Dermis microvascular lymphatic vessel endothelial cell (primary cell): ENCODE data around the gene CALCA. TPM values are rescaled to one million over a fixed set of nuclear protein-coding genes. Genes with fewer than 3 reads are reported as not detected.

Experiments
- DNase-seq, 2 donors: peaks; one replicate each; pipeline versions ENCODE4 v3.0.0 to v3.0.0-alpha.2; 2010; ENCODE audit warnings: low read depth in 2 of 2
- total RNA-seq: library from RNA; depleted of rRNA; stranded (reverse); fragments of >200 nt; gene quantifications from 2 replicates; pipeline ENCODE4 v1.2.1, GENCODE V29; 2014

Gene CALCA
- total RNA-seq, 1 donor from 2014 or later: not detected

DNA sequence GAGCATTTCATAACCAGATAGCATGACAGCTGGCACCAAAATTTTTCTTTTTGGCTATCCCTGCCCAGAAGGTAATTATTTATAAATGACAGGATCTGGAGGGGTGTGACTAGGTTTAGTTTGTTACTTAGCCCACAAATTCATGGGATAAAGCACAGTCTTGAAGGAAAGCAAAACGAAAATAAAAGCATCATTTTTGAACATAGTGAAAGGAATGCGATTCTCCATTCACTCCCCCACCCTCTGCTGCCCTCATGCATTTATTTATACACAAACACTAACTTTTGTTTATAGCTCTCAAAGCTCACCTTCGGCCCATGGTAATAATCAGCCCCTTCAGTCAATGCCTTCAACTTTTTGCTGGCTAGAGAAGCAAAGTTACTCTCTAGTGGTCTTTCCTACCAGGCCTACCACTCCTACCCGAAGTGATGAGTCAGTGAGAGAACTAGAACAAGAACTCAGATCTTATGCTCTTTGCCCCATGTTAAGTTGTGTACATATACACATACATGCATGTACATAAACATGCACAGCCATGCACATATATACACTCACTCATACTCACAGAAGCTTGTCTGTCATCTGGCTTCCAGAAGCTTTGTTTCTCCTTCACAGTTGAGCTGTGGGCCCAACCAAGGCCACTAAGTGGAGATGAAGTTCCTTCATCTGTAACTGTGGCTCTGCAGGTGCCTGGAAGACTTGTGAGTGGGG lies 22.6 kb downstream of the CALCA start:
- no peak for DNase-seq

DNA sequence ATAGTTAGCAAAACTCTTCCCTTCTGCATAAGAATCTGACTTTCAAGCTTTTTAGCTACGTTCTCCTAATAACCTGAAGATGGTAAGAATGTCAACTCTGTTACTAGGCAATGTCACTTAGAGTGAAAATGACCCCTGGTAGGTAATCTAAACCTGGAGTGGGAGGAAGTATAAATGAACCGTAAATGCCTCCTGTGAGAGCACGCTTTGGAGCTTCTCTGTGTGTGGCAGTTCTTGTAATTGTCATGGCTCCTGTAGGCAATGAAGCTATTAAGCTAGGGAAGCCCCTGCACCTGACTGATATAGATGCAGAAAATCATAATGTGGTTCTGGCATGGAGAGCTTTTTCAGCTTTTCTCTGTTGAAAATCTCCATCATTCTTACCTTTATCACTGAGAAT lies 29.4 kb downstream of the CALCA start:
- no peak for DNase-seq

DNA sequence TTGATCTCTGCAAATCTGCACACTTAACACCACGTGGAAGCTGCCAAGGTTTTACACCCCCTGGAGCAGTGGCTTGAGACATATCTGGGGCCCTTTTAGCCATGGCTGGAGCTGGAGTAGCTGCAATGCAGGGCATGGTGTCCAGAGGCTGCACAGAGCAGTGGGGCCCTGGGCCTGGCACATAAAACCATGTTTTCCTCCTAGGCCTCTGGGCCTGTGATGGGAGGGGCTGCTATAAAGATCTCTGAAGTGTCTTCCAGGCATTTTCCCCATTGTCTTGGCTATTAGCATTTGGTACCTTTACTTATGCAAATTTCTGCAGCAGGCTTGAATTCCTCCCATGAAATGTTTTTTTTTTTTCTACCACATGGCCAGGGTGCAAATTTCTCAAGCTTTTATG lies 33.2 kb downstream of the CALCA start:
- no peak for DNase-seq

DNA sequence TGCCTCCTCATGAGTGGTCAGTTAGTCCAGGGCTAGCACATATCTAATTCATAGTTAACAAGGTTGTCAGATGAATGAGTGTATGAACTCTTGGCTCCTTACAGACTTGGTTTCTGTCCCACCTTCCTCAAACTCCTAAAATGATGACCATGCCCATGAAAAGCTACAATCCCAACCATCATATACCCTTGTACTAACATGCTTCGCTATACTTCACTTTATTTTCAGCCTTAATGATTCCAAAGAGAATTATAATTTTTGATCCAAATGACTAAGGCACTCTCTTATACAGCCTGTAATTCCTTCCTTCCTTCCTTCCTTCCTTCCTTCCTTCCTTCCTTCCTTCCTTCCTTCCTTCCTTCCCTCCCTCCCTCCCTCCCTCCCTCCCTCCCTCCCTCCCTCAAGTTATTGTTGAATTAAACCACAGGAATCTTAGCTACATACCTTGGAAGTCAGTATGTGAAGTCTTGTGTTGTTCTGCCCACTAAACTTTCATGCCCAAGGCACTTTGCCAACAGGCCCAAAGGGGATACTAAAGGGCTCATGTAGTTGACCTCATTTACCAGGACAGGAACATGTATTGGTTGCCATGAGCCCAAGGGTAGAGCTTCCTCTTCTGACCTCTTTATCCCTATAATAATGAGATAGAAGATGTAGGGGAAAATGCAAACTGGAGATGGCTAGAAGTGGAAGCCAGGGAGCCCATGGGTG lies 37.4 kb downstream of the CALCA start:
- no peak for DNase-seq

DNA sequence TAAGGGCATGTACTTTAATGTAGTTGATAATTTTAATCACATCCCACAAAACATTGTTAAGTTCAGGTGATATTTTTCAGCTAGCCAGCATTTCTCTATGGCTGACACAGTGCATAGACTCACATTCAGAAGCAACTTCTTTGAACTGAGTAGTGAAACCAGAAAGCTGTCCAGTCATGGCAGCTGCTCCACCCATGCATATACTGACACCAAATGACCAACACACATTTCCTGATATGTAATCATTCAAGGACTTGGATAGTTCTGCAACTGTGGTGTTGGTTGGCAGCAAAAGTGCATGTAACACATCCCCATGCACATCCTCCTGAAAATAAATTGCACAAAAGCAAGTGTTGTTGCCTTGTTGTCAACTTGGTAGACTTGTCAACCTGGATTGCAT lies 39.7 kb downstream of the CALCA start:
- DNase-seq: no peak

DNA sequence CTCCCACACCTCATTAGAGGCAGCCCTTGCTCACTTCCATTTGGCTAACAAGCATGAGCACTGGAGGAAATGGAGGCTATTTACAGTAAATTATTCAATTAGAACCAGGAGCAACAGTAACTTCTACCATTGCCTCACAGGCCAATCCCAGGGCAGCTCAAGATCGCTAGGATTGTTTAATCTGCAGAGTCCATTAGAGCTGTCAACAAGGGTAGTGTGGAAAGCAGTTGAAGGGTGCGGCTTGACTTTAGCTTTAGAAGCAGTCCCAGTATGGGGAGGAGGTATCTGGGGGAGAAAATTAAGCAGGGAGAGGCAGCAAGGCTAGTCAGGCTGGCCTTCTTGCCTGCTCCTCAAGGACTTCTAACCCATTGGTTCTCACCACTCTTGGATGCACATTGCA lies 41.8 kb downstream of the CALCA start:
- DNase-seq: no peak

DNA sequence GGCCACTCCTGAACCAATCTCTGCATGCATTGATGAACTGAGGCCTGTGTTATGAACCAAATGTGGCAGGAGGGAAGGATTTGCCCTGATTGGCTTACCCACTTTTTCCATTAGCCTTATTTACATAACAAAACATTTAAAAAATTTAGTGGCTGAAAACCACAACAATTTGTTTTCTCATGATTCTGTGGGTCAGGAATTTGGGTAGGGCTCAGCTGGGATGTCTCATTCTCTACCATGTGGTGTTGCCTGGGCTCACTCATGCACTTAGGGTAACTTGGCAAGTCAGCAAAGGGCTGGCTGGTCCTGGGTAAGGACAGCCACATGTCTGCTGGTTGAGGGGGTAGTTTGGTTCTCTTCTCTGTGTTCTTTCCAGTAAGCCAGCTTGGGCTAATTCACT lies 45.0 kb downstream of the CALCA start:
- DNase-seq: no peak

DNA sequence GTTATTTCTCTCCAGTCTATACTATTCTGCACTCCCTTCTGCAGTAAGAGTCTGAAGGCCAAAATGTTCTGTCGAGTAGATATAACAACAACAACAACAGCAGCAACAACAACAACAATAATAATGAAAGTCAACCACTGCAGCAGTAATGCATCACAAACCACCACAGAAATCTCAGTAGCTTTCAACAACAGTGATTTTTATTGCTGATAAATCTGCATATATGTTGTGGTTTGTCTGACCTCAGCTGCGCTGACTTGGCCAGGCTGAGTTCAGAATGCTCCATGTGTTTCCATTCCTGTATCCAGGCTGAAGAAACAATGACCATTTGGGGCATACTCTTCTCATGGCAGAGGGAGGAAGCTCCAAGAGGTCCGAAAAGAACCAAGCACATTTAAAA lies 47.8 kb downstream of the CALCA start:
- no peak for DNase-seq

Other genes starting within 250 kb of the CALCA start
- gene CYP2R1, start 80.1 kb downstream of the CALCA start, total RNA-seq: 6.8 and 9.0 TPM in 2 replicates
- not detected in 2 replicates for gene CALCB, start 101.2 kb upstream of the CALCA start, total RNA-seq
- gene INSC, start 142.6 kb upstream of the CALCA start, total RNA-seq: under 0.01 TPM in 1 of 2 replicates, not detected in the other